ENCODE data around the gene TTI1.

GRCh38 chr20:38043512-38044300 is 10.4 kb upstream of the TTI1 start:
- TF ChIP-seq POLR2A (IDR thresholded peaks at IDR 0.05; ENCODE audit: borderline replicate concordance, extremely low read depth, insufficient read depth, insufficient read length): no peak
- no peak for TF ChIP-seq EGR1 (IDR thresholded peaks at IDR 0.05; ENCODE audit: low read depth)
- no peak for TF ChIP-seq CTCF (IDR thresholded peaks at IDR 0.05 in 2 of 3, conservative IDR thresholded peaks at IDR 0.05 in 1 of 3; ENCODE audit: borderline replicate concordance in 1 of 3, insufficient read depth in 1 of 3, low read depth in 2 of 3, low read length in 2 of 3)
- TF ChIP-seq EZH2 (IDR thresholded peaks at IDR 0.05): no peak
